Astrocyte of the cerebellum (primary cell): ENCODE data around the gene RPL22.

ENCODE experiments used
- DNase-seq: peaks from one replicate; pipeline ENCODE4 v3.0.0-alpha.2; 2011; ENCODE audit warnings: low read depth
- H3K4me3 ChIP-seq: 2 replicates; pipeline ENCODE4 v1.5.1; 2011; ENCODE audit warnings: mild to moderate bottlenecking, low read depth, low read length, moderate library complexity
- in situ Hi-C: cut with HindIII; loops from 2 replicates; pipeline ENCODE4 v1.10.0; 2017; ENCODE audit warnings: low sequenced_read_pairs
- TF ChIP-seq, protein P1 (sequence below): IDR thresholded peaks from 2 replicates; pipeline ENCODE4 v1.5.1; 2012; ENCODE audit warnings: low read length, low read depth, moderate library complexity, mild to moderate bottlenecking; ENCODE audit errors: missing control alignments

The RPL22 gene

DNA sequence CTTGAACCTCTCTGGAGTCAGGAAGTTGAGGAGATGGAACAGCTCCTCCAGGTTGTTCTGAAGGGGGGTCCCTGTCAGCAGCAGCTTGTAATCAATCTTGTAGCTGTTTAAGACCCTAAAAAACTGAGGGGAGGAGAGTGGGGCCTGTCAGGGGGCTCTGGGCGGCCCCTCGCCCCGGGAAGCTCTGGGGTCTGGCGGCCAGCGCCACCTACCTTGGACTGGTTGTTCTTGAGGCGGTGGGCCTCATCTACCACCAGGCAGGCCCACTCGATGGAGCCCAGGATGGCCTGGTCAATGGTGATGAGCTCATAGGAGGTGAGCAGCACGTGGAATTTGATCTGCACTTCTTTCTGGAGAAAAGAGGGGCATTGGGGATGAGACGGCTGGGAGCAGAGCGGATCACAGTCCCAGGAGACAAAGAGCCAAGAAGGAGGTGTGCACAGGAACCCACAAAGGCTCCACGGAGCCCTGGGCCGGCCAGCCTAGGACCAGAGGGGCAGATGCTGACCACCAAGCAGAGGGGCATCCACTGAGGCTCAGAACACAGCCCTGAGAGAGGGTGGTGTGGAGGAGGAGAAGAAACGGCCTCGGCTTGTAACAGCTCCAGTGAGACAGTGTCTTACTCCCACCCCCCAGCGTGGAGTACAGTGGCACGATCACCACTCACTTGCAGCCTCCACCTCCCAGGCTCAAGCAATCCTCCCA is 62.7 kb downstream of the RPL22 start:
- in situ Hi-C loops, result no loop called here
- TF ChIP-seq, protein P1, sequence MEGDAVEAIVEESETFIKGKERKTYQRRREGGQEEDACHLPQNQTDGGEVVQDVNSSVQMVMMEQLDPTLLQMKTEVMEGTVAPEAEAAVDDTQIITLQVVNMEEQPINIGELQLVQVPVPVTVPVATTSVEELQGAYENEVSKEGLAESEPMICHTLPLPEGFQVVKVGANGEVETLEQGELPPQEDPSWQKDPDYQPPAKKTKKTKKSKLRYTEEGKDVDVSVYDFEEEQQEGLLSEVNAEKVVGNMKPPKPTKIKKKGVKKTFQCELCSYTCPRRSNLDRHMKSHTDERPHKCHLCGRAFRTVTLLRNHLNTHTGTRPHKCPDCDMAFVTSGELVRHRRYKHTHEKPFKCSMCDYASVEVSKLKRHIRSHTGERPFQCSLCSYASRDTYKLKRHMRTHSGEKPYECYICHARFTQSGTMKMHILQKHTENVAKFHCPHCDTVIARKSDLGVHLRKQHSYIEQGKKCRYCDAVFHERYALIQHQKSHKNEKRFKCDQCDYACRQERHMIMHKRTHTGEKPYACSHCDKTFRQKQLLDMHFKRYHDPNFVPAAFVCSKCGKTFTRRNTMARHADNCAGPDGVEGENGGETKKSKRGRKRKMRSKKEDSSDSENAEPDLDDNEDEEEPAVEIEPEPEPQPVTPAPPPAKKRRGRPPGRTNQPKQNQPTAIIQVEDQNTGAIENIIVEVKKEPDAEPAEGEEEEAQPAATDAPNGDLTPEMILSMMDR, result no peak
- H3K4me3 ChIP-seq, result no peak overlapping the region
- DNase-seq, result no peak
